ENCODE measurements around the gene PTCSC3. TPM values are rescaled to one million over a fixed set of nuclear protein-coding genes. Genes with fewer than 3 reads are reported as not detected.

Gene PTCSC3
- total and polyA plus RNA-seq, 2 experiments from 2014 or later, result not detected

DNA sequence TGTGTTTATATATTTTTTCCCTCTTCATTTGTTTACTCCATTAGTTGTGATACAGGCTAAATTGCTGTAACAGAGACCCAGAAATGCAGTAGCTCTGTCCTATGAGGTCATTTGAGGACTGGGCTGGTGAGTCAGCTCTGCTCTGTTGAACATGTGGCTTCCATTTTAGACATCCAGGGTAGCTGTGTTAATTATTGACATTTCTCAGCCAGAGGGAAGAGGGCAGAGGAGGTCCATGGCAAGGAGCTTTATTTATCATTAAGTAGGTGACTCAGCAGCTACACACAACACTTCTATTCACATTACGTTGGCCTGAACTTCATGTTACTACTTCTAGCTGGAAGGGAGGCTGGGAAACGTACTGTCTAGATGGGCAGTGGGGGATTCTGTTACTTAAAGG, 85.4 kb downstream of the PTCSC3 start:
- Mint-ChIP-seq H3K9me3 (no peaks in the 10 kb centered on the region), H3K36me3 (ENCODE audit: low read depth) (no peaks in the 10 kb centered on the region), H3K4me1 (peaks cover 3% of the 10 kb centered on the region; the same call in 2 of the 3 replicates), H3K4me3 (no peak overlapping the region), H3K27me3 (ENCODE audit: insufficient read depth, low read depth, poor library complexity) (peaks cover 4% of the 10 kb centered on the region), H3K27ac (no peak overlapping the region)
- DNase-seq (ENCODE audit: low spot score), result no peak
- TF ChIP-seq, protein P1, sequence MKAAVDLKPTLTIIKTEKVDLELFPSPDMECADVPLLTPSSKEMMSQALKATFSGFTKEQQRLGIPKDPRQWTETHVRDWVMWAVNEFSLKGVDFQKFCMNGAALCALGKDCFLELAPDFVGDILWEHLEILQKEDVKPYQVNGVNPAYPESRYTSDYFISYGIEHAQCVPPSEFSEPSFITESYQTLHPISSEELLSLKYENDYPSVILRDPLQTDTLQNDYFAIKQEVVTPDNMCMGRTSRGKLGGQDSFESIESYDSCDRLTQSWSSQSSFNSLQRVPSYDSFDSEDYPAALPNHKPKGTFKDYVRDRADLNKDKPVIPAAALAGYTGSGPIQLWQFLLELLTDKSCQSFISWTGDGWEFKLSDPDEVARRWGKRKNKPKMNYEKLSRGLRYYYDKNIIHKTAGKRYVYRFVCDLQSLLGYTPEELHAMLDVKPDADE (IDR thresholded peaks at IDR 0.05), result no peak
- no peak for TF ChIP-seq EZH2 (IDR thresholded peaks at IDR 0.05; ENCODE audit: low read depth, unreplicated experiment)
- TF ChIP-seq ZNF331 (CRISPR knock-in tag; IDR thresholded peaks at IDR 0.05; ENCODE audit: low read depth), result no peak
- TF ChIP-seq, protein P2, sequence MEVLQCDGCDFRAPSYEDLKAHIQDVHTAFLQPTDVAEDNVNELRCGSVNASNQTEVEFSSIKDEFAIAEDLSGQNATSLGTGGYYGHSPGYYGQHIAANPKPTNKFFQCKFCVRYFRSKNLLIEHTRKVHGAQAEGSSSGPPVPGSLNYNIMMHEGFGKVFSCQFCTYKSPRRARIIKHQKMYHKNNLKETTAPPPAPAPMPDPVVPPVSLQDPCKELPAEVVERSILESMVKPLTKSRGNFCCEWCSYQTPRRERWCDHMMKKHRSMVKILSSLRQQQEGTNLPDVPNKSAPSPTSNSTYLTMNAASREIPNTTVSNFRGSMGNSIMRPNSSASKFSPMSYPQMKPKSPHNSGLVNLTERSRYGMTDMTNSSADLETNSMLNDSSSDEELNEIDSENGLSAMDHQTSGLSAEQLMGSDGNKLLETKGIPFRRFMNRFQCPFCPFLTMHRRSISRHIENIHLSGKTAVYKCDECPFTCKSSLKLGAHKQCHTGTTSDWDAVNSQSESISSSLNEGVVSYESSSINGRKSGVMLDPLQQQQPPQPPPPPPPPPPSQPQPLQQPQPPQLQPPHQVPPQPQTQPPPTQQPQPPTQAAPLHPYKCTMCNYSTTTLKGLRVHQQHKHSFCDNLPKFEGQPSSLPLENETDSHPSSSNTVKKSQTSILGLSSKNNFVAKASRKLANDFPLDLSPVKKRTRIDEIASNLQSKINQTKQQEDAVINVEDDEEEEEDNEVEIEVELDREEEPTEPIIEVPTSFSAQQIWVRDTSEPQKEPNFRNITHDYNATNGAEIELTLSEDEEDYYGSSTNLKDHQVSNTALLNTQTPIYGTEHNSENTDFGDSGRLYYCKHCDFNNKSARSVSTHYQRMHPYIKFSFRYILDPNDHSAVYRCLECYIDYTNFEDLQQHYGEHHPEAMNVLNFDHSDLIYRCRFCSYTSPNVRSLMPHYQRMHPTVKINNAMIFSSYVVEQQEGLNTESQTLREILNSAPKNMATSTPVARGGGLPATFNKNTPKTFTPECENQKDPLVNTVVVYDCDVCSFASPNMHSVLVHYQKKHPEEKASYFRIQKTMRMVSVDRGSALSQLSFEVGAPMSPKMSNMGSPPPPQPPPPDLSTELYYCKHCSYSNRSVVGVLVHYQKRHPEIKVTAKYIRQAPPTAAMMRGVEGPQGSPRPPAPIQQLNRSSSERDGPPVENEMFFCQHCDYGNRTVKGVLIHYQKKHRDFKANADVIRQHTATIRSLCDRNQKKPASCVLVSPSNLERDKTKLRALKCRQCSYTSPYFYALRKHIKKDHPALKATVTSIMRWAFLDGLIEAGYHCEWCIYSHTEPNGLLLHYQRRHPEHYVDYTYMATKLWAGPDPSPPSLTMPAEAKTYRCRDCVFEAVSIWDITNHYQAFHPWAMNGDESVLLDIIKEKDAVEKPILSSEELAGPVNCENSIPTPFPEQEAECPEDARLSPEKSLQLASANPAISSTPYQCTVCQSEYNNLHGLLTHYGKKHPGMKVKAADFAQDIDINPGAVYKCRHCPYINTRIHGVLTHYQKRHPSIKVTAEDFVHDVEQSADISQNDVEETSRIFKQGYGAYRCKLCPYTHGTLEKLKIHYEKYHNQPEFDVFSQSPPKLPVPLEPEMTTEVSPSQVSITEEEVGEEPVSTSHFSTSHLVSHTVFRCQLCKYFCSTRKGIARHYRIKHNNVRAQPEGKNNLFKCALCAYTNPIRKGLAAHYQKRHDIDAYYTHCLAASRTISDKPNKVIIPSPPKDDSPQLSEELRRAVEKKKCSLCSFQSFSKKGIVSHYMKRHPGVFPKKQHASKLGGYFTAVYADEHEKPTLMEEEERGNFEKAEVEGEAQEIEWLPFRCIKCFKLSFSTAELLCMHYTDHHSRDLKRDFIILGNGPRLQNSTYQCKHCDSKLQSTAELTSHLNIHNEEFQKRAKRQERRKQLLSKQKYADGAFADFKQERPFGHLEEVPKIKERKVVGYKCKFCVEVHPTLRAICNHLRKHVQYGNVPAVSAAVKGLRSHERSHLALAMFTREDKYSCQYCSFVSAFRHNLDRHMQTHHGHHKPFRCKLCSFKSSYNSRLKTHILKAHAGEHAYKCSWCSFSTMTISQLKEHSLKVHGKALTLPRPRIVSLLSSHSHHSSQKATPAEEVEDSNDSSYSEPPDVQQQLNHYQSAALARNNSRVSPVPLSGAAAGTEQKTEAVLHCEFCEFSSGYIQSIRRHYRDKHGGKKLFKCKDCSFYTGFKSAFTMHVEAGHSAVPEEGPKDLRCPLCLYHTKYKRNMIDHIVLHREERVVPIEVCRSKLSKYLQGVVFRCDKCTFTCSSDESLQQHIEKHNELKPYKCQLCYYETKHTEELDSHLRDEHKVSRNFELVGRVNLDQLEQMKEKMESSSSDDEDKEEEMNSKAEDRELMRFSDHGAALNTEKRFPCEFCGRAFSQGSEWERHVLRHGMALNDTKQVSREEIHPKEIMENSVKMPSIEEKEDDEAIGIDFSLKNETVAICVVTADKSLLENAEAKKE (CRISPR knock-in tag; IDR thresholded peaks at IDR 0.05), result no peak
- TF ChIP-seq, protein P3, sequence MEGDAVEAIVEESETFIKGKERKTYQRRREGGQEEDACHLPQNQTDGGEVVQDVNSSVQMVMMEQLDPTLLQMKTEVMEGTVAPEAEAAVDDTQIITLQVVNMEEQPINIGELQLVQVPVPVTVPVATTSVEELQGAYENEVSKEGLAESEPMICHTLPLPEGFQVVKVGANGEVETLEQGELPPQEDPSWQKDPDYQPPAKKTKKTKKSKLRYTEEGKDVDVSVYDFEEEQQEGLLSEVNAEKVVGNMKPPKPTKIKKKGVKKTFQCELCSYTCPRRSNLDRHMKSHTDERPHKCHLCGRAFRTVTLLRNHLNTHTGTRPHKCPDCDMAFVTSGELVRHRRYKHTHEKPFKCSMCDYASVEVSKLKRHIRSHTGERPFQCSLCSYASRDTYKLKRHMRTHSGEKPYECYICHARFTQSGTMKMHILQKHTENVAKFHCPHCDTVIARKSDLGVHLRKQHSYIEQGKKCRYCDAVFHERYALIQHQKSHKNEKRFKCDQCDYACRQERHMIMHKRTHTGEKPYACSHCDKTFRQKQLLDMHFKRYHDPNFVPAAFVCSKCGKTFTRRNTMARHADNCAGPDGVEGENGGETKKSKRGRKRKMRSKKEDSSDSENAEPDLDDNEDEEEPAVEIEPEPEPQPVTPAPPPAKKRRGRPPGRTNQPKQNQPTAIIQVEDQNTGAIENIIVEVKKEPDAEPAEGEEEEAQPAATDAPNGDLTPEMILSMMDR (conservative IDR thresholded peaks at IDR 0.05; ENCODE audit: low read depth in 2 of 2), result no peak
- no peak for TF ChIP-seq ZNF114 (CRISPR knock-in tag; IDR thresholded peaks at IDR 0.05)
- TF ChIP-seq, protein P4, sequence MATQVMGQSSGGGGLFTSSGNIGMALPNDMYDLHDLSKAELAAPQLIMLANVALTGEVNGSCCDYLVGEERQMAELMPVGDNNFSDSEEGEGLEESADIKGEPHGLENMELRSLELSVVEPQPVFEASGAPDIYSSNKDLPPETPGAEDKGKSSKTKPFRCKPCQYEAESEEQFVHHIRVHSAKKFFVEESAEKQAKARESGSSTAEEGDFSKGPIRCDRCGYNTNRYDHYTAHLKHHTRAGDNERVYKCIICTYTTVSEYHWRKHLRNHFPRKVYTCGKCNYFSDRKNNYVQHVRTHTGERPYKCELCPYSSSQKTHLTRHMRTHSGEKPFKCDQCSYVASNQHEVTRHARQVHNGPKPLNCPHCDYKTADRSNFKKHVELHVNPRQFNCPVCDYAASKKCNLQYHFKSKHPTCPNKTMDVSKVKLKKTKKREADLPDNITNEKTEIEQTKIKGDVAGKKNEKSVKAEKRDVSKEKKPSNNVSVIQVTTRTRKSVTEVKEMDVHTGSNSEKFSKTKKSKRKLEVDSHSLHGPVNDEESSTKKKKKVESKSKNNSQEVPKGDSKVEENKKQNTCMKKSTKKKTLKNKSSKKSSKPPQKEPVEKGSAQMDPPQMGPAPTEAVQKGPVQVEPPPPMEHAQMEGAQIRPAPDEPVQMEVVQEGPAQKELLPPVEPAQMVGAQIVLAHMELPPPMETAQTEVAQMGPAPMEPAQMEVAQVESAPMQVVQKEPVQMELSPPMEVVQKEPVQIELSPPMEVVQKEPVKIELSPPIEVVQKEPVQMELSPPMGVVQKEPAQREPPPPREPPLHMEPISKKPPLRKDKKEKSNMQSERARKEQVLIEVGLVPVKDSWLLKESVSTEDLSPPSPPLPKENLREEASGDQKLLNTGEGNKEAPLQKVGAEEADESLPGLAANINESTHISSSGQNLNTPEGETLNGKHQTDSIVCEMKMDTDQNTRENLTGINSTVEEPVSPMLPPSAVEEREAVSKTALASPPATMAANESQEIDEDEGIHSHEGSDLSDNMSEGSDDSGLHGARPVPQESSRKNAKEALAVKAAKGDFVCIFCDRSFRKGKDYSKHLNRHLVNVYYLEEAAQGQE (IDR thresholded peaks at IDR 0.05; ENCODE audit: unreplicated experiment), result no peak
- TF ChIP-seq CREB1 (CRISPR knock-in tag; IDR thresholded peaks at IDR 0.05; ENCODE audit: low read depth), result no peak
- Histone ChIP-seq H3K27me3 (ENCODE audit: insufficient read depth) (no peaks in the 10 kb centered on the region), H3F3A (replicated peaks; ENCODE audit: low read depth) (no peaks in the 10 kb centered on the region), H3K79me2 (replicated peaks; ENCODE audit: insufficient read depth) (no peaks in the 10 kb centered on the region), H3K27ac (ENCODE audit: low read depth) (no peak overlapping the region), H3K9me2 (ENCODE audit: insufficient read depth) (no peaks in the 10 kb centered on the region), H3K4me3 (no peak overlapping the region), H3K4me1 (ENCODE audit: insufficient read depth) (peaks cover 6% of the 10 kb centered on the region; the same call in 1 of the 2 replicates), H3K36me3 (ENCODE audit: insufficient read depth) (no peaks in the 10 kb centered on the region), H2AFZ (peak overlapping the region; percentile 49; the same call in 1 of the 2 replicates), H3K4me2 (no peak overlapping the region), H4K20me1 (replicated peaks; ENCODE audit: insufficient read depth) (no peaks in the 10 kb centered on the region)
- ATAC-seq, result no peak
